ENCODE results near the gene MATCAP1. TPM values are rescaled to one million over a fixed set of nuclear protein-coding genes. Genes with fewer than 3 reads are reported as not detected.

Gene MATCAP1
- total RNA-seq, 1 experiment from 2014 or later, result 40.8 TPM

DNA sequence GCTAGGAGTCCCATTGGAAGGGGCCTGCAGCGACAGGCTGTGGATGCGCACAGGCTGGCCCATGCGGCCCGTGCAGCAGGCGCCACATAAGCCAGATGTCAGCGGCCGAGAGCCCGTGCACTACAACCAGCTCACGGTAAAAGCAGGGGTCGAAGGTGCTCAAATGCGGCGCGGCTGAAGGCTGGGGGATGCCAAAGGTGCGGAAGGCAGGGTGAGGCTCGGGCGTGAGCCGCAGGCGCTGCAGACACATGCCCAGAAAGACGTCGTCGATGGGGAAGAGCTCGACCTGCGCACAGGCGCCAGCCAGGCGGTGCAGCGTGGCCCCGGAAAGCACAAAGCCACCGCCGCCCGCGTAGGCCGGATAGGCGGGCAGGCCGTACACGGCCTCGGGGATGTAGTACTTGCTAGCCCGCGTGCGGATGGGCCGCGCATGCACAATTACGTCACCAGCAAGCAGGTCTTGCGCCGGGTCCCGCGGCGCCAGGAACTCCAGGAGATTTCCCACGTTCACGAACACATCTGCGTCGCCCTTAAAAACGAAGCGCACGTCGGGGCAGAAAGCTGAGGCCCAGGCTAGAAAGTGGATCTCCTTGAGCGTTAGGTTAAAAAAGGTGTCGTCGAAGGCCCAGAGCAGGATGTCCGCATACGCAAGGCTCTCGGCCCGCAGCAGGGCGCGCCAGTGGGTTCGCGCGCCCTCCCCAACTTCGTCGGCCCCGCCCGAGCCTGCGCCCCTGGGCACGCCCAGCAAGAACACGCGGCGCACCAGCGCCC lies 34.3 kb downstream of the MATCAP1 start:
- Mint-ChIP-seq H3K9me3 (no peaks in the 10 kb centered on the region), H3K27me3 (ENCODE audit: low read depth) (peaks cover 44% of the 10 kb centered on the region), H3K27ac (no peak overlapping the region), H3K4me3 (peak overlapping the region; percentile 48), H3K36me3 (peaks cover 16% of the 10 kb centered on the region), H3K4me1 (peaks cover 8% of the 10 kb centered on the region)
- POLR2A ChIA-PET, result no interaction called here
- CTCF ChIA-PET, result interaction anchor here (0.6 to 15.3 kb wide), 9 partner anchors 10 to 192 kb away, joined by 3 to 386 read pairs (median 5); partner anchors contain the start of genes CES3, HSF4 and NOL3
- peak; percentile 74; the same call in 1 of the 2 replicates for TF ChIP-seq SMAD3 (CRISPR knock-in tag; IDR thresholded peaks at IDR 0.05; ENCODE audit: borderline replicate concordance)
- TF ChIP-seq, protein P1, sequence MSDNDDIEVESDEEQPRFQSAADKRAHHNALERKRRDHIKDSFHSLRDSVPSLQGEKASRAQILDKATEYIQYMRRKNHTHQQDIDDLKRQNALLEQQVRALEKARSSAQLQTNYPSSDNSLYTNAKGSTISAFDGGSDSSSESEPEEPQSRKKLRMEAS (CRISPR knock-in tag; IDR thresholded peaks at IDR 0.05), result peak; percentile 76; the same call in 1 of the 2 replicates
- TF ChIP-seq SP1 (CRISPR knock-in tag; conservative IDR thresholded peaks at IDR 0.05), result 0 out of 2 replicates have a peak, but pooled peaks have one; percentile 23
- no peak for TF ChIP-seq ETV6 (CRISPR knock-in tag; IDR thresholded peaks at IDR 0.05)
- 0 out of 2 replicates have a peak, but pooled peaks have one; percentile 28 for TF ChIP-seq ZBTB21 (CRISPR knock-in tag; IDR thresholded peaks at IDR 0.05; ENCODE audit: borderline replicate concordance)
- peak; percentile 67; the same call in 1 of the 2 replicates for TF ChIP-seq RELA (CRISPR knock-in tag; IDR thresholded peaks at IDR 0.05; ENCODE audit: borderline replicate concordance)
- no peak for DNase-seq (ENCODE audit: low spot score)
- ATAC-seq, result peak; percentile 41; the same call in 1 of the 2 replicates

DNA sequence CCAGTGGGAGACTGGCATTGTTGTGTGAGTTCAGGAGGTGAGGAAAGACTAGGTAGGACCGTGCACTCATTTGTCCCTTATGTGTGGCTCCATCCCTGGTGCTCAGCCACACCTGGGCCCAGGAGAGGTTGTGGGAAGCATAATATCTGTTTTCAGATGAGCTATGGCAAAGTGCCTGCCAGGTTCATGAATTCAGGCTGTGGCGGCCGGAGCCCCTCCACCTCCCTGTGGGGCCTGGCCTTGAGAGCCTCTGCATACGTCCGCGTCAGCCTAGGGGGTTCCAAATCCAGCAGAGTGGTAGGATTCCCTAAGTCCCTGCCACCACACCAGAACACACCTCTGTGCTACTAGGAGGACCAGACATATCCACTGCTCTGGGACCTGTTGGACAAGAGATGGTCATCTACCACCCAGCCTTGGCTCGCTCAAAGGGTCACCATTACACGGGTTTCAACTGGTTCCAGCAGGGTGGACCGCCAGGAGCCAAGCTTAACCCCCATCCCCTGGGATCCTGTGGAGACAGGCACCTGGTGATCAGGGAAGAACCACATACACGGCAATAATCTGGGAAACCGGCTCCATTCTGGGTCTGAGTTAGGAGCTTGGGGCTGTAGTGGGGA lies 35.0 kb downstream of the MATCAP1 start:
- ATAC-seq, result no peak
- Mint-ChIP-seq H3K4me3 (peak overlapping the region; percentile 48; the same call in 1 of the 2 replicates), H3K9me3 (no peaks in the 10 kb centered on the region), H3K4me1 (peaks cover 8% of the 10 kb centered on the region), H3K27ac (no peak overlapping the region), H3K27me3 (ENCODE audit: low read depth) (peaks cover 37% of the 10 kb centered on the region), H3K36me3 (peaks cover 17% of the 10 kb centered on the region)
- ChIA-PET CTCF (interaction anchor here (0.6 to 15.3 kb wide), 8 partner anchors 10 to 192 kb away, joined by 3 to 386 read pairs (median 12); partner anchors contain the start of genes CES3, HSF4 and NOL3), POLR2A (no interaction called here)
- DNase-seq (ENCODE audit: low spot score), result no peak
- TF ChIP-seq ZNF396 (CRISPR knock-in tag; IDR thresholded peaks at IDR 0.05; ENCODE audit: borderline replicate concordance) (no peak), NR1H2 (CRISPR knock-in tag; IDR thresholded peaks at IDR 0.05) (no peak), TCF7 (CRISPR knock-in tag; IDR thresholded peaks at IDR 0.05; ENCODE audit: low read depth) (no peak), FOXK1 (CRISPR knock-in tag; IDR thresholded peaks at IDR 0.05) (no peak), EMX1 (CRISPR knock-in tag; IDR thresholded peaks at IDR 0.05) (no peak), OVOL2 (CRISPR knock-in tag; IDR thresholded peaks at IDR 0.05; ENCODE audit: borderline replicate concordance) (no peak), NFATC4 (CRISPR knock-in tag; IDR thresholded peaks at IDR 0.05) (no peak), FOXJ3 (CRISPR knock-in tag; IDR thresholded peaks at IDR 0.05; ENCODE audit: borderline replicate concordance) (no peak), ZNF219 (CRISPR knock-in tag; IDR thresholded peaks at IDR 0.05; ENCODE audit: borderline replicate concordance) (no peak), ESRRA (CRISPR knock-in tag; IDR thresholded peaks at IDR 0.05; ENCODE audit: borderline replicate concordance) (no peak), ETV6 (CRISPR knock-in tag; IDR thresholded peaks at IDR 0.05) (no peak), KAT7 (CRISPR knock-in tag; IDR thresholded peaks at IDR 0.05; ENCODE audit: borderline replicate concordance) (no peak), ZNF138 (CRISPR knock-in tag; conservative IDR thresholded peaks at IDR 0.05) (no peak), ZNF121 (CRISPR knock-in tag; IDR thresholded peaks at IDR 0.05) (no peak)
- TF ChIP-seq, protein P2, sequence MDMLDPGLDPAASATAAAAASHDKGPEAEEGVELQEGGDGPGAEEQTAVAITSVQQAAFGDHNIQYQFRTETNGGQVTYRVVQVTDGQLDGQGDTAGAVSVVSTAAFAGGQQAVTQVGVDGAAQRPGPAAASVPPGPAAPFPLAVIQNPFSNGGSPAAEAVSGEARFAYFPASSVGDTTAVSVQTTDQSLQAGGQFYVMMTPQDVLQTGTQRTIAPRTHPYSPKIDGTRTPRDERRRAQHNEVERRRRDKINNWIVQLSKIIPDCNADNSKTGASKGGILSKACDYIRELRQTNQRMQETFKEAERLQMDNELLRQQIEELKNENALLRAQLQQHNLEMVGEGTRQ (CRISPR knock-in tag; IDR thresholded peaks at IDR 0.05), result no peak
- TF ChIP-seq, protein P3, sequence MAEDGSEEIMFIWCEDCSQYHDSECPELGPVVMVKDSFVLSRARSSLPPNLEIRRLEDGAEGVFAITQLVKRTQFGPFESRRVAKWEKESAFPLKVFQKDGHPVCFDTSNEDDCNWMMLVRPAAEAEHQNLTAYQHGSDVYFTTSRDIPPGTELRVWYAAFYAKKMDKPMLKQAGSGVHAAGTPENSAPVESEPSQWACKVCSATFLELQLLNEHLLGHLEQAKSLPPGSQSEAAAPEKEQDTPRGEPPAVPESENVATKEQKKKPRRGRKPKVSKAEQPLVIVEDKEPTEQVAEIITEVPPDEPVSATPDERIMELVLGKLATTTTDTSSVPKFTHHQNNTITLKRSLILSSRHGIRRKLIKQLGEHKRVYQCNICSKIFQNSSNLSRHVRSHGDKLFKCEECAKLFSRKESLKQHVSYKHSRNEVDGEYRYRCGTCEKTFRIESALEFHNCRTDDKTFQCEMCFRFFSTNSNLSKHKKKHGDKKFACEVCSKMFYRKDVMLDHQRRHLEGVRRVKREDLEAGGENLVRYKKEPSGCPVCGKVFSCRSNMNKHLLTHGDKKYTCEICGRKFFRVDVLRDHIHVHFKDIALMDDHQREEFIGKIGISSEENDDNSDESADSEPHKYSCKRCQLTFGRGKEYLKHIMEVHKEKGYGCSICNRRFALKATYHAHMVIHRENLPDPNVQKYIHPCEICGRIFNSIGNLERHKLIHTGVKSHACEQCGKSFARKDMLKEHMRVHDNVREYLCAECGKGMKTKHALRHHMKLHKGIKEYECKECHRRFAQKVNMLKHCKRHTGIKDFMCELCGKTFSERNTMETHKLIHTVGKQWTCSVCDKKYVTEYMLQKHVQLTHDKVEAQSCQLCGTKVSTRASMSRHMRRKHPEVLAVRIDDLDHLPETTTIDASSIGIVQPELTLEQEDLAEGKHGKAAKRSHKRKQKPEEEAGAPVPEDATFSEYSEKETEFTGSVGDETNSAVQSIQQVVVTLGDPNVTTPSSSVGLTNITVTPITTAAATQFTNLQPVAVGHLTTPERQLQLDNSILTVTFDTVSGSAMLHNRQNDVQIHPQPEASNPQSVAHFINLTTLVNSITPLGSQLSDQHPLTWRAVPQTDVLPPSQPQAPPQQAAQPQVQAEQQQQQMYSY (CRISPR knock-in tag; IDR thresholded peaks at IDR 0.05), result no peak
- TF ChIP-seq, protein P4, sequence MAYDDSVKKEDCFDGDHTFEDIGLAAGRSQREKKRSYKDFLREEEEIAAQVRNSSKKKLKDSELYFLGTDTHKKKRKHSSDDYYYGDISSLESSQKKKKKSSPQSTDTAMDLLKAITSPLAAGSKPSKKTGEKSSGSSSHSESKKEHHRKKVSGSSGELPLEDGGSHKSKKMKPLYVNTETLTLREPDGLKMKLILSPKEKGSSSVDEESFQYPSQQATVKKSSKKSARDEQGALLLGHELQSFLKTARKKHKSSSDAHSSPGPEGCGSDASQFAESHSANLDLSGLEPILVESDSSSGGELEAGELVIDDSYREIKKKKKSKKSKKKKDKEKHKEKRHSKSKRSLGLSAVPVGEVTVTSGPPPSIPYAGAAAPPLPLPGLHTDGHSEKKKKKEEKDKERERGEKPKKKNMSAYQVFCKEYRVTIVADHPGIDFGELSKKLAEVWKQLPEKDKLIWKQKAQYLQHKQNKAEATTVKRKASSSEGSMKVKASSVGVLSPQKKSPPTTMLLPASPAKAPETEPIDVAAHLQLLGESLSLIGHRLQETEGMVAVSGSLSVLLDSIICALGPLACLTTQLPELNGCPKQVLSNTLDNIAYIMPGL (CRISPR knock-in tag; IDR thresholded peaks at IDR 0.05), result no peak
- TF ChIP-seq, protein P5, sequence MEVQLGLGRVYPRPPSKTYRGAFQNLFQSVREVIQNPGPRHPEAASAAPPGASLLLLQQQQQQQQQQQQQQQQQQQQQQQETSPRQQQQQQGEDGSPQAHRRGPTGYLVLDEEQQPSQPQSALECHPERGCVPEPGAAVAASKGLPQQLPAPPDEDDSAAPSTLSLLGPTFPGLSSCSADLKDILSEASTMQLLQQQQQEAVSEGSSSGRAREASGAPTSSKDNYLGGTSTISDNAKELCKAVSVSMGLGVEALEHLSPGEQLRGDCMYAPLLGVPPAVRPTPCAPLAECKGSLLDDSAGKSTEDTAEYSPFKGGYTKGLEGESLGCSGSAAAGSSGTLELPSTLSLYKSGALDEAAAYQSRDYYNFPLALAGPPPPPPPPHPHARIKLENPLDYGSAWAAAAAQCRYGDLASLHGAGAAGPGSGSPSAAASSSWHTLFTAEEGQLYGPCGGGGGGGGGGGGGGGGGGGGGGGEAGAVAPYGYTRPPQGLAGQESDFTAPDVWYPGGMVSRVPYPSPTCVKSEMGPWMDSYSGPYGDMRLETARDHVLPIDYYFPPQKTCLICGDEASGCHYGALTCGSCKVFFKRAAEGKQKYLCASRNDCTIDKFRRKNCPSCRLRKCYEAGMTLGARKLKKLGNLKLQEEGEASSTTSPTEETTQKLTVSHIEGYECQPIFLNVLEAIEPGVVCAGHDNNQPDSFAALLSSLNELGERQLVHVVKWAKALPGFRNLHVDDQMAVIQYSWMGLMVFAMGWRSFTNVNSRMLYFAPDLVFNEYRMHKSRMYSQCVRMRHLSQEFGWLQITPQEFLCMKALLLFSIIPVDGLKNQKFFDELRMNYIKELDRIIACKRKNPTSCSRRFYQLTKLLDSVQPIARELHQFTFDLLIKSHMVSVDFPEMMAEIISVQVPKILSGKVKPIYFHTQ (CRISPR knock-in tag; IDR thresholded peaks at IDR 0.05), result no peak

Measured in WTC11 (cell line).